K562 (cell line): Measurements from ENCODE around the gene ATF5. TPM values are rescaled to one million over a fixed set of nuclear protein-coding genes. Genes with fewer than 3 reads are reported as not detected.

Experiments used
- ADNP ChIP-seq: fragments of 200-800 bp; sonication (Bioruptor generic); IDR thresholded peaks from 2 replicates; pipeline ENCODE4 v1.6.1; 2016; ENCODE audit warnings: missing genetic modification characterization, missing compliant biosample characterization
- CBFA2T2 ChIP-seq: fragments of 450-650 bp; conservative IDR thresholded peaks from 2 replicates; pipeline ENCODE4 v1.6.1; 2017; ENCODE audit warnings: mild to moderate bottlenecking
- DIDO1 ChIP-seq: fragments of 450-650 bp; IDR thresholded peaks from 2 replicates; pipeline ENCODE4 v1.6.1; 2016; ENCODE audit warnings: low read depth, missing biosample characterization, missing genetic modification characterization
- FOXA1 ChIP-seq: fragments of 450-650 bp; IDR thresholded peaks from 2 replicates; pipeline ENCODE4 v1.6.1; 2016; ENCODE audit warnings: mild to moderate bottlenecking, borderline replicate concordance
- GATAD2A ChIP-seq: fragments of 450-650 bp; IDR thresholded peaks from 2 replicates; pipeline ENCODE4 v1.6.1; 2017
- GTF2B ChIP-seq: IDR thresholded peaks from 2 replicates; pipeline ENCODE4 v1.6.1; 2011; ENCODE audit not compliant: insufficient read length; ENCODE audit errors: extremely low read depth
- IFI16 ChIP-seq: fragments of 250-450 bp; sonication (Bioruptor Pico); IDR thresholded peaks from 2 replicates; pipeline ENCODE4 v2.1.2; 2022; ENCODE audit warnings: mild to moderate bottlenecking, inconsistent platforms
- JUNB ChIP-seq: fragments of 450-650 bp; formaldehyde crosslinking; conservative IDR thresholded peaks from 2 replicates; pipeline ENCODE4 v1.4.0; 2020; ENCODE audit warnings: mild to moderate bottlenecking
- MAFF ChIP-seq: IDR thresholded peaks from 2 replicates; pipeline ENCODE4 v1.6.1; 2012; ENCODE audit warnings: low read length, improper control_type of control experiment
- NCOA6 ChIP-seq: fragments of 450-650 bp; IDR thresholded peaks from 2 replicates; pipeline ENCODE4 v1.6.1; 2017; ENCODE audit warnings: mild to moderate bottlenecking
- NFRKB ChIP-seq: fragments of 450-650 bp; IDR thresholded peaks from 2 replicates; pipeline ENCODE4 v1.6.1; 2016; ENCODE audit warnings: low read depth
- PPARD ChIP-seq: fragments of 250-450 bp; sonication (Bioruptor Pico); IDR thresholded peaks from 2 replicates; pipeline ENCODE4 v1.8.0; 2022; ENCODE audit warnings: inconsistent platforms, mild to moderate bottlenecking, moderate library complexity
- SAFB ChIP-seq: fragments of 200-400 bp; formaldehyde crosslinking; IDR thresholded peaks from 2 replicates; pipeline ENCODE4 v1.6.1; 2017; ENCODE audit warnings: low read depth, low read length, borderline replicate concordance
- SMARCA4 ChIP-seq: fragments of 450-650 bp; IDR thresholded peaks from 2 replicates; pipeline ENCODE4 v1.6.1; 2016
- SNRNP70 ChIP-seq: fragments of 200-400 bp; formaldehyde crosslinking; optimal IDR thresholded peaks from 2 replicates; pipeline ENCODE3; 2017; ENCODE audit warnings: low read depth, low read length
- STAT6 ChIP-seq: sonication (generic); formaldehyde crosslinking; IDR thresholded peaks from 2 replicates; pipeline ENCODE4 v1.8.1; 2023; ENCODE audit warnings: mild to moderate bottlenecking, missing genetic modification reagents
- ZBTB33 ChIP-seq: sonication (generic); formaldehyde crosslinking; IDR thresholded peaks from 2 replicates; pipeline ENCODE4 v1.8.1; 2023; ENCODE audit warnings: mild to moderate bottlenecking, missing genetic modification reagents
- ZNF224 ChIP-seq: sonication (generic); formaldehyde crosslinking; IDR thresholded peaks from 2 replicates; pipeline ENCODE4 v1.8.0; 2022; ENCODE audit warnings: mild to moderate bottlenecking, missing genetic modification reagents
- ZNF431 ChIP-seq: sonication (generic); formaldehyde crosslinking; IDR thresholded peaks from 2 replicates; pipeline ENCODE4 v1.8.0; 2022; ENCODE audit warnings: mild to moderate bottlenecking, missing genetic modification reagents
- ZNF586 ChIP-seq: fragments of 450-650 bp; formaldehyde crosslinking; conservative IDR thresholded peaks from 2 replicates; pipeline ENCODE4 v1.4.0; 2020; ENCODE audit warnings: mild to moderate bottlenecking, moderate library complexity
- ZNF695 ChIP-seq: fragments of 450-650 bp; formaldehyde crosslinking; IDR thresholded peaks from 2 replicates; pipeline ENCODE4 v1.4.0; 2020; ENCODE audit warnings: mild to moderate bottlenecking, moderate library complexity
- ZNF780A ChIP-seq: fragments of 250-450 bp; sonication (Bioruptor Pico); IDR thresholded peaks from 2 replicates; pipeline ENCODE4 v1.5.0; 2021; ENCODE audit warnings: mild to moderate bottlenecking
- ZNF785 ChIP-seq: fragments of 250-450 bp; sonication (Bioruptor Pico); IDR thresholded peaks from 2 replicates; pipeline ENCODE4 v1.4.0; 2020; ENCODE audit warnings: mild to moderate bottlenecking
- polyA plus RNA-seq, 8 experiments: library from polyadenylated mRNA; depleted of rRNA in 4 of 8; stranded (reverse) in 5 of 8; unstranded in 3 of 8; fragments of >200 nt; fragmentation: Nextera tagmentation in 2 of 8; fragmentation: Illumina TruSeq in 1 of 8; extraction: Ambion mirVana in 2 of 8; extraction: Trizol in 1 of 8; gene quantifications; 2 replicates each; pipeline versions ENCODE4 v1.2.1 to v1.2.3, GENCODE V29; 2011 to 2014; ENCODE audit warnings: inconsistent platforms in 1 of 8, missing spikeins in 1 of 8
- total RNA-seq, 7 experiments: library from RNA; depleted of rRNA in 6 of 7; stranded (reverse); fragments of >200 nt in 6 of 7; fragmentation: Illumina TruSeq in 2 of 7; extraction: Trizol in 2 of 7; gene quantifications; 2 replicates each; pipeline versions ENCODE4 v1.2.1 to v1.2.3, GENCODE V29; 2011 to 2021; ENCODE audit warnings: low replicate concordance in 1 of 7
- TF ChIP-seq, protein P1 (sequence below): fragments of 450-650 bp; IDR thresholded peaks from 2 replicates; pipeline ENCODE4 v1.7.0; 2016; ENCODE audit warnings: borderline replicate concordance

ATF5 gene
- total and polyA plus RNA-seq, 9 of the 15 experiments (the other 6 are each of a cell fraction or from before 2014, with no cell fraction given) = 3.0 to 57.6 (median 11.1) TPM

DNA sequence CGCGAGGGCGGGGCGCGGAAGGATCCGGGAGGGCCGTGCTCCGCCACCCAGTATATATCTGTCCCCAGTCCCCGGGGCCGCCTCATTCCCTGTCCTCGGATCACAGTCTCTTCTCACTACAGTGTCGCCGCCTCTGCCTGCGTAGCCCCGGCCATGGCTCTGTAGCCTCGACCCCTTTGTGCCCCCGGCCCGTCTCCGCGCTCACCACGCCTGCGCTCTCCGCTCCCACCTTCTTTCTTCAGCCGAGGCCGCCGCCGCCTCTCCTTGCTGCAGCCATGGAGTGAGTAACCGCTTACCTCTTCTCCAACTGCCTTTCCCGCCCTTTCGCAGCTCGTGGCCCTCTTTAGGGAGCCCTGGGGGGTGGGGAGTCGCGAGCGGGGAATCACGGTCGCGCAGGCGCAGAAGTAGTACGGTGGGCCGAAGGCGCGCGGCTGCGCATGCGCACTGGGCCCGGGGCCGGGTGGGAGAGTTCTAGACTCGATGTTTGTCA lies at the start of gene ATF5, which contains the start of gene NUP62 (continued):
- TF ChIP-seq ZNF785 = no peak
- TF ChIP-seq ZNF695 (CRISPR knock-in tag) = no peak
- TF ChIP-seq DIDO1 (tag) = no peak
- TF ChIP-seq ZNF431 (CRISPR knock-in tag) = no peak; the same call in none of the 2 replicates
- no peak for TF ChIP-seq JUNB (CRISPR knock-in tag)
- TF ChIP-seq FOXA1 = no peak
- TF ChIP-seq CBFA2T2 = no peak
- no peak for TF ChIP-seq SMARCA4
- no peak for TF ChIP-seq ZNF586
- peak; percentile 79; the same call in 1 of the 2 replicates for TF ChIP-seq STAT6 (CRISPR knock-in tag)
- no peak for TF ChIP-seq PPARD
- TF ChIP-seq ZNF780A (CRISPR knock-in tag) = no peak
- no peak for TF ChIP-seq IFI16 (CRISPR knock-in tag)
- no peak for TF ChIP-seq MAFF
- 0 out of 2 replicates have a peak, but pooled peaks have one; percentile 51 for TF ChIP-seq SAFB
- peak; percentile 98 for TF ChIP-seq NFRKB
- TF ChIP-seq ZNF224 (CRISPR knock-in tag) = no peak
- peak; percentile 67 for TF ChIP-seq ZBTB33 (CRISPR knock-in tag)
- no peak for TF ChIP-seq ADNP (tag)
- TF ChIP-seq GTF2B = no peak
- TF ChIP-seq, protein P1, sequence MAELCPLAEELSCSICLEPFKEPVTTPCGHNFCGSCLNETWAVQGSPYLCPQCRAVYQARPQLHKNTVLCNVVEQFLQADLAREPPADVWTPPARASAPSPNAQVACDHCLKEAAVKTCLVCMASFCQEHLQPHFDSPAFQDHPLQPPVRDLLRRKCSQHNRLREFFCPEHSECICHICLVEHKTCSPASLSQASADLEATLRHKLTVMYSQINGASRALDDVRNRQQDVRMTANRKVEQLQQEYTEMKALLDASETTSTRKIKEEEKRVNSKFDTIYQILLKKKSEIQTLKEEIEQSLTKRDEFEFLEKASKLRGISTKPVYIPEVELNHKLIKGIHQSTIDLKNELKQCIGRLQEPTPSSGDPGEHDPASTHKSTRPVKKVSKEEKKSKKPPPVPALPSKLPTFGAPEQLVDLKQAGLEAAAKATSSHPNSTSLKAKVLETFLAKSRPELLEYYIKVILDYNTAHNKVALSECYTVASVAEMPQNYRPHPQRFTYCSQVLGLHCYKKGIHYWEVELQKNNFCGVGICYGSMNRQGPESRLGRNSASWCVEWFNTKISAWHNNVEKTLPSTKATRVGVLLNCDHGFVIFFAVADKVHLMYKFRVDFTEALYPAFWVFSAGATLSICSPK = no peak
- TF ChIP-seq NCOA6 = no peak
- TF ChIP-seq SNRNP70 = no peak
- TF ChIP-seq GATAD2A = no peak
